ENCODE data around the gene PHC2. TPM values are rescaled to one million over a fixed set of nuclear protein-coding genes. Genes with fewer than 3 reads are reported as not detected.
A peak's percentile ranks its signal among the peaks of the same experiment; 100 is the strongest.

The PHC2 gene
- total and polyA plus RNA-seq, 9 of the 15 experiments (the other 6 are each of a cell fraction or from before 2014, with no cell fraction given) = 3.1 to 67.6 (median 34.6) TPM

DNA sequence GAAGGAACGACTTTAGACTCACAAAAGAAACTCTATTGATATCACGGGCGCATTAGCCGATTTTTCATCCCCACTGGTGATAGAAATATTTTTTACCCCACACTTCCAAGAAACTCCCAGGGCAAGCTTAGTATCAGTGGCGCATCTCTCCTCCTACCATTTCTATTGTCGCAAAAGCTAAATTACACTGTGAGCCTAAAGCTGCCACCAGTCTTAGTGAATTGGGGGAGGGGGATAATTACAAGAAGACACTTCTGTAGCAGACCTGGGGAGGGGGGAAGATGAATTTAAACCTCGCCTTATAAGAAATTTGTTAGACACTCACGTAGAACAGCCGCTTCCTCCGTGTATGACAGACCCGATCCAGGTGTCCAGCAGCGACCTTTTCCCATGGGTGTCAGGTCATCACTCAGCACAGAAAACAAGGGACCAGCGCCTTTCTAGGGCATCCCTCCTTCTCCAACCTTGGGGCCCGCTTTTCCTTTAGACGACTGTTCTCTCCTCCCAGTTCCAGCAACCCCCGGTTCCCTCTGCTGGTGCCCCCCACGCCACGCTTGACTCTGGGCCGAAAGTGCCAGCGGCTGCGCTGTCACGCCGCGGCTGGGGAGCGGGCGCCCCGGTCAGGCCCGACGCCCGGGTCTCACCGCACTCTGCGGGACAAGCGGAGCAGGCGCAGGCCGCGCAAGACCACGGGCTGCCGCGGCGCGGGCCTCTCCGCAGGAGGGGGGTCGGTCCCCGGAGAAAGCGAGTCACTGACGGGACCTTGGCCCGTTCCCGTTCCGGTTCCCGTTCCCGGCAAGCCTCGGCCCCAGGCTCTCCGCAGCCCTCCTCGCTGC lies 821 bp downstream of the PHC2 start (continued):
- TF ChIP-seq, protein P1, sequence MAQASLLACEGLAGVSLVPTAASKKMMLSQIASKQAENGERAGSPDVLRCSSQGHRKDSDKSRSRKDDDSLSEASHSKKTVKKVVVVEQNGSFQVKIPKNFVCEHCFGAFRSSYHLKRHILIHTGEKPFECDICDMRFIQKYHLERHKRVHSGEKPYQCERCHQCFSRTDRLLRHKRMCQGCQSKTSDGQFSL (CRISPR knock-in tag; IDR thresholded peaks at IDR 0.05) = no peak
- TF ChIP-seq, protein P1 (tag; IDR thresholded peaks at IDR 0.05) = no peak
- TF ChIP-seq ZNF24 (IDR thresholded peaks at IDR 0.05) (0 out of 2 replicates have a peak, but pooled peaks have one; percentile 37), SAFB (IDR thresholded peaks at IDR 0.05; ENCODE audit: borderline replicate concordance, low read depth, low read length) (0 out of 2 replicates have a peak, but pooled peaks have one; percentile 38), TCF3 (CRISPR knock-in tag; IDR thresholded peaks at IDR 0.05) (no peak), ASH1L (IDR thresholded peaks at IDR 0.05; ENCODE audit: borderline replicate concordance, low read depth, partially characterized antibody) (no peak), ZBTB1 (CRISPR knock-in tag; IDR thresholded peaks at IDR 0.05; ENCODE audit: borderline replicate concordance, low read depth) (peak; percentile 80; the same call in 1 of the 2 replicates), MTA3 (IDR thresholded peaks at IDR 0.05; ENCODE audit: borderline replicate concordance) (no peak; the same call in 1 of the 2 replicates), RB1 (IDR thresholded peaks at IDR 0.05; ENCODE audit: low read depth) (no peak), MCM7 (IDR thresholded peaks at IDR 0.05) (no peak), TRIM28 (IDR thresholded peaks at IDR 0.05) (no peak), PURB (CRISPR knock-in tag; IDR thresholded peaks at IDR 0.05; ENCODE audit: low read depth) (no peak), POLR2A (conservative IDR thresholded peaks at IDR 0.05) (no peak), POLR2B (IDR thresholded peaks at IDR 0.05; ENCODE audit: low read depth, partially characterized antibody) (no peak), ZNF830 (CRISPR knock-in tag; IDR thresholded peaks at IDR 0.05) (no peak), NCOA6 (IDR thresholded peaks at IDR 0.05) (peak; percentile 18; the same call in 1 of the 2 replicates), YY1 (IDR thresholded peaks at IDR 0.05; ENCODE audit: borderline replicate concordance in 1 of 3, control insufficient read depth in 1 of 3, extremely low read depth in 1 of 3, insufficient read depth in 3 of 3, insufficient read length in 1 of 3, insufficient replicate concordance in 2 of 3, low read depth in 1 of 3, low read length in 2 of 3) (no peak), ZNF75A (CRISPR knock-in tag; IDR thresholded peaks at IDR 0.05) (no peak)
- TF ChIP-seq, protein P2, sequence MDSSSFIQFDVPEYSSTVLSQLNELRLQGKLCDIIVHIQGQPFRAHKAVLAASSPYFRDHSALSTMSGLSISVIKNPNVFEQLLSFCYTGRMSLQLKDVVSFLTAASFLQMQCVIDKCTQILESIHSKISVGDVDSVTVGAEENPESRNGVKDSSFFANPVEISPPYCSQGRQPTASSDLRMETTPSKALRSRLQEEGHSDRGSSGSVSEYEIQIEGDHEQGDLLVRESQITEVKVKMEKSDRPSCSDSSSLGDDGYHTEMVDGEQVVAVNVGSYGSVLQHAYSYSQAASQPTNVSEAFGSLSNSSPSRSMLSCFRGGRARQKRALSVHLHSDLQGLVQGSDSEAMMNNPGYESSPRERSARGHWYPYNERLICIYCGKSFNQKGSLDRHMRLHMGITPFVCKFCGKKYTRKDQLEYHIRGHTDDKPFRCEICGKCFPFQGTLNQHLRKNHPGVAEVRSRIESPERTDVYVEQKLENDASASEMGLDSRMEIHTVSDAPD (CRISPR knock-in tag; IDR thresholded peaks at IDR 0.05) = no peak
- TF ChIP-seq, protein P3, sequence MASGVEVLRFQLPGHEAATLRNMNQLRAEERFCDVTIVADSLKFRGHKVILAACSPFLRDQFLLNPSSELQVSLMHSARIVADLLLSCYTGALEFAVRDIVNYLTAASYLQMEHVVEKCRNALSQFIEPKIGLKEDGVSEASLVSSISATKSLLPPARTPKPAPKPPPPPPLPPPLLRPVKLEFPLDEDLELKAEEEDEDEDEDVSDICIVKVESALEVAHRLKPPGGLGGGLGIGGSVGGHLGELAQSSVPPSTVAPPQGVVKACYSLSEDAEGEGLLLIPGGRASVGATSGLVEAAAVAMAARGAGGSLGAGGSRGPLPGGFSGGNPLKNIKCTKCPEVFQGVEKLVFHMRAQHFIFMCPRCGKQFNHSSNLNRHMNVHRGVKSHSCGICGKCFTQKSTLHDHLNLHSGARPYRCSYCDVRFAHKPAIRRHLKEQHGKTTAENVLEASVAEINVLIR (CRISPR knock-in tag; IDR thresholded peaks at IDR 0.05) = no peak
- TF ChIP-seq, protein P4, sequence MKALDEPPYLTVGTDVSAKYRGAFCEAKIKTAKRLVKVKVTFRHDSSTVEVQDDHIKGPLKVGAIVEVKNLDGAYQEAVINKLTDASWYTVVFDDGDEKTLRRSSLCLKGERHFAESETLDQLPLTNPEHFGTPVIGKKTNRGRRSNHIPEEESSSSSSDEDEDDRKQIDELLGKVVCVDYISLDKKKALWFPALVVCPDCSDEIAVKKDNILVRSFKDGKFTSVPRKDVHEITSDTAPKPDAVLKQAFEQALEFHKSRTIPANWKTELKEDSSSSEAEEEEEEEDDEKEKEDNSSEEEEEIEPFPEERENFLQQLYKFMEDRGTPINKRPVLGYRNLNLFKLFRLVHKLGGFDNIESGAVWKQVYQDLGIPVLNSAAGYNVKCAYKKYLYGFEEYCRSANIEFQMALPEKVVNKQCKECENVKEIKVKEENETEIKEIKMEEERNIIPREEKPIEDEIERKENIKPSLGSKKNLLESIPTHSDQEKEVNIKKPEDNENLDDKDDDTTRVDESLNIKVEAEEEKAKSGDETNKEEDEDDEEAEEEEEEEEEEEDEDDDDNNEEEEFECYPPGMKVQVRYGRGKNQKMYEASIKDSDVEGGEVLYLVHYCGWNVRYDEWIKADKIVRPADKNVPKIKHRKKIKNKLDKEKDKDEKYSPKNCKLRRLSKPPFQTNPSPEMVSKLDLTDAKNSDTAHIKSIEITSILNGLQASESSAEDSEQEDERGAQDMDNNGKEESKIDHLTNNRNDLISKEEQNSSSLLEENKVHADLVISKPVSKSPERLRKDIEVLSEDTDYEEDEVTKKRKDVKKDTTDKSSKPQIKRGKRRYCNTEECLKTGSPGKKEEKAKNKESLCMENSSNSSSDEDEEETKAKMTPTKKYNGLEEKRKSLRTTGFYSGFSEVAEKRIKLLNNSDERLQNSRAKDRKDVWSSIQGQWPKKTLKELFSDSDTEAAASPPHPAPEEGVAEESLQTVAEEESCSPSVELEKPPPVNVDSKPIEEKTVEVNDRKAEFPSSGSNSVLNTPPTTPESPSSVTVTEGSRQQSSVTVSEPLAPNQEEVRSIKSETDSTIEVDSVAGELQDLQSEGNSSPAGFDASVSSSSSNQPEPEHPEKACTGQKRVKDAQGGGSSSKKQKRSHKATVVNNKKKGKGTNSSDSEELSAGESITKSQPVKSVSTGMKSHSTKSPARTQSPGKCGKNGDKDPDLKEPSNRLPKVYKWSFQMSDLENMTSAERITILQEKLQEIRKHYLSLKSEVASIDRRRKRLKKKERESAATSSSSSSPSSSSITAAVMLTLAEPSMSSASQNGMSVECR (CRISPR knock-in tag; IDR thresholded peaks at IDR 0.05) = peak; percentile 76; the same call in 1 of the 2 replicates

Measured in K562 (cell line).